Gastrocnemius medialis (tissue), 4 donors: ENCODE results near the gene LUC7L3. TPM values are rescaled to one million over a fixed set of nuclear protein-coding genes. Genes with fewer than 3 reads are reported as not detected.

Source experiments
- ATAC-seq, 2 donors: fragments of 150-250 bp; one replicate each; pipeline ENCODE4 v1.9.1; 2016
- DNase-seq, 2 donors: peaks; one replicate each; pipeline ENCODE4 v3.0.0-alpha.2; 2019
- H3K27ac ChIP-seq, 4 donors: fragments of 200-600 bp; sonication (generic); 1 replicate in 1 of 4; 2 replicates in 3 of 4; pipeline ENCODE4 v1.5.1; 2016 to 2018; ENCODE audit warnings: mild to moderate bottlenecking in 2 of 4, moderate library complexity in 1 of 4
- H3K27me3 ChIP-seq, 3 donors: fragments of 200-600 bp; sonication (generic) in 2 of 3; 1 replicate in 1 of 3; 2 replicates in 2 of 3; pipeline versions ENCODE4 v1.5.1 to v1.6.0; 2016 to 2019; ENCODE audit warnings: mild to moderate bottlenecking in 1 of 3, moderate library complexity in 1 of 3
- H3K36me3 ChIP-seq, 2 donors: fragments of 200-600 bp; sonication (generic) in 1 of 2; one replicate each; pipeline ENCODE4 v1.5.1; 2017 to 2018
- H3K4me1 ChIP-seq, 2 donors: fragments of 200-600 bp; sonication (generic) in 1 of 2; one replicate each; pipeline ENCODE4 v1.5.1; 2016 to 2017; ENCODE audit warnings: mild to moderate bottlenecking in 2 of 2
- H3K4me3 ChIP-seq, 4 donors: fragments of 200-600 bp; sonication (generic) in 3 of 4; 1 replicate in 1 of 4; 2 replicates in 3 of 4; pipeline ENCODE4 v1.5.1; 2016 to 2019; ENCODE audit warnings: mild to moderate bottlenecking in 2 of 4
- H3K9me3 ChIP-seq, 3 donors: fragments of 200-600 bp; sonication (generic) in 2 of 3; 1 replicate in 1 of 3; 2 replicates in 2 of 3; pipeline ENCODE4 v1.5.1; 2016 to 2019
- CTCF ChIP-seq, 5 experiments: fragments of 450-650 bp in 3 of 5; fragments of 200-600 bp in 2 of 5; sonication (generic) in 2 of 5; IDR thresholded peaks in 4 of 5; conservative IDR thresholded peaks in 1 of 5; 1 replicate in 4 of 5; 2 replicates in 1 of 5; pipeline ENCODE4 v1.5.1; 2016 to 2019; ENCODE audit warnings: antibody characterized with exemption in 5 of 5, mild to moderate bottlenecking in 3 of 5, moderate library complexity in 3 of 5
- POLR2A ChIP-seq, 2 donors: fragments of 450-650 bp; IDR thresholded peaks; one replicate each; pipeline ENCODE4 v1.6.1; 2017; ENCODE audit warnings: antibody characterized with exemption in 2 of 2, mild to moderate bottlenecking in 2 of 2, moderate library complexity in 2 of 2
- in situ Hi-C, 4 donors: fragments of 200-750 bp; cut with MboI; loops; one replicate each; pipeline versions ENCODE4 v1.15.0 to v1.8.0; 2017; ENCODE audit warnings: low sequenced_read_pairs in 4 of 4
- intact Hi-C: fragments of 100-400 bp; cut with DNase I; formaldehyde crosslinking; loops from one replicate; pipeline ENCODE4 v1.15.1; 2023; ENCODE audit warnings: low total_unique reads
- total RNA-seq, 4 donors: library from RNA; depleted of rRNA; stranded (reverse); fragments of >200 nt; gene quantifications; one replicate each; pipeline versions ENCODE4 v1.1.0 to v1.2.3, GENCODE V29; 2016

Gene LUC7L3
- total RNA-seq, 4 donors from 2014 or later = 10.4 to 67.3 (median 25.7) TPM

GRCh38 chr17:50781167-50781566 lies 61.8 kb downstream of the LUC7L3 start:
- Histone ChIP-seq H3K27ac (no peak overlapping the region), H3K27me3 (no peaks in the 10 kb centered on the region), H3K4me1 (no peaks in the 10 kb centered on the region), H3K36me3 (no peaks in the 10 kb centered on the region), H3K4me3 (peak overlapping the region; percentile 17 to 44 (median 38)), H3K9me3 (no peaks in the 10 kb centered on the region)
- no peak for TF ChIP-seq CTCF (IDR thresholded peaks at IDR 0.05 in 4 of 5, conservative IDR thresholded peaks at IDR 0.05 in 1 of 5)
- TF ChIP-seq POLR2A (IDR thresholded peaks at IDR 0.05) = no peak
- ATAC-seq (no peak), DNase-seq (no peak)
- in situ Hi-C loops (loop anchor here (5.0 to 10.0 kb wide), 3 partner anchors 61 to 176 kb away; no protein-coding TSS in a partner anchor), intact Hi-C loops (no loop called here)

- intact Hi-C loops (loop anchor here (1.0 to 2.0 kb wide), 2 partner anchors 59 to 174 kb away; no protein-coding TSS in a partner anchor), in situ Hi-C loops (loop anchor here (5.0 to 10.0 kb wide), 3 partner anchors 59 to 174 kb away; no protein-coding TSS in a partner anchor)
- Histone ChIP-seq H3K9me3 (no peaks in the 10 kb centered on the region), H3K27ac (no peak overlapping the region), H3K4me1 (no peaks in the 10 kb centered on the region), H3K27me3 (no peaks in the 10 kb centered on the region), H3K4me3 (no peak overlapping the region), H3K36me3 (no peaks in the 10 kb centered on the region)
- peak; percentile 73 to 92 for ATAC-seq
- peak; percentile 95 to 99 (median 97) for TF ChIP-seq CTCF (IDR thresholded peaks at IDR 0.05 in 4 of 5, conservative IDR thresholded peaks at IDR 0.05 in 1 of 5)
- TF ChIP-seq POLR2A (IDR thresholded peaks at IDR 0.05) = no peak
- DNase-seq = peak; percentile 62 to 76
Observed at GRCh38 chr17:50783193-50783660, 63.8 kb downstream of the LUC7L3 start.

GRCh38 chr17:50783905-50784304 lies 64.5 kb downstream of the LUC7L3 start:
- intact Hi-C loops = loop anchor here (1.0 to 2.0 kb wide), 2 partner anchors 58 to 173 kb away; no protein-coding TSS in a partner anchor
- Histone ChIP-seq H3K27ac (no peak overlapping the region), H3K36me3 (no peaks in the 10 kb centered on the region), H3K27me3 (no peaks in the 10 kb centered on the region), H3K9me3 (no peaks in the 10 kb centered on the region), H3K4me1 (no peaks in the 10 kb centered on the region), H3K4me3 (no peak overlapping the region)
- in situ Hi-C loops = loop anchor here (5.0 to 10.0 kb wide), 3 partner anchors 58 to 173 kb away; no protein-coding TSS in a partner anchor
- DNase-seq = no peak
- no peak for TF ChIP-seq POLR2A (IDR thresholded peaks at IDR 0.05)
- no peak for TF ChIP-seq CTCF (IDR thresholded peaks at IDR 0.05 in 4 of 5, conservative IDR thresholded peaks at IDR 0.05 in 1 of 5)
- ATAC-seq = no peak

- H3K27me3 ChIP-seq = no peaks in the 10 kb centered on the region
- H3K9me3 ChIP-seq = no peaks in the 10 kb centered on the region
- intact Hi-C loops (no loop called here), in situ Hi-C loops (loop anchor here in 1 of 4 donors (10.0 kb wide), 1 partner anchor 170 kb away; no protein-coding TSS in a partner anchor)
- no peaks in the 10 kb centered on the region for H3K4me1 ChIP-seq
- ATAC-seq (no peak), DNase-seq (no peak)
- no peak overlapping the region for H3K27ac ChIP-seq
- no peak overlapping the region for H3K4me3 ChIP-seq
- H3K36me3 ChIP-seq = no peaks in the 10 kb centered on the region
- TF ChIP-seq POLR2A (IDR thresholded peaks at IDR 0.05) (no peak), CTCF (IDR thresholded peaks at IDR 0.05 in 4 of 5, conservative IDR thresholded peaks at IDR 0.05 in 1 of 5) (no peak)
Observed at GRCh38 chr17:50785126-50785525, 65.7 kb downstream of the LUC7L3 start.
